Neural crest cell (in vitro differentiated cells): Measurements from ENCODE around the gene SHD. TPM values are rescaled to one million over a fixed set of nuclear protein-coding genes. Genes with fewer than 3 reads are reported as not detected.
"Not testable (repeated sequence)": the region's sequence is repeated elsewhere in the genome, so short reads cannot be mapped to it uniquely, and the experiment has no call there.

Experiments
- DNase-seq: peaks from one replicate; pipeline ENCODE4 v3.0.0; 2021; ENCODE audit warnings: low read depth, mixed read lengths, low spot score
- H3K27ac Mint-ChIP-seq: one replicate; pipeline ENCODE4 v1.8.0; 2021; ENCODE audit warnings: mild to moderate bottlenecking, mixed read lengths; ENCODE audit not compliant: unreplicated experiment
- H3K27me3 Mint-ChIP-seq: 2 replicates; pipeline ENCODE4 v1.8.0; 2021; ENCODE audit warnings: low read depth, mild to moderate bottlenecking, mixed read lengths
- H3K36me3 Mint-ChIP-seq: 2 replicates; pipeline ENCODE4 v1.8.0; 2021; ENCODE audit warnings: low read depth, mild to moderate bottlenecking, mixed read lengths
- H3K4me1 Mint-ChIP-seq: 2 replicates; pipeline ENCODE4 v1.8.0; 2021; ENCODE audit warnings: mixed read lengths
- H3K4me3 Mint-ChIP-seq: one replicate; pipeline ENCODE4 v1.8.0; 2021; ENCODE audit warnings: mild to moderate bottlenecking, mixed read lengths
- H3K9me3 Mint-ChIP-seq: 2 replicates; pipeline ENCODE4 v1.8.0; 2021; ENCODE audit warnings: mixed read lengths
- CTCF ChIP-seq: fragments of 200-600 bp; sonication (generic); conservative IDR thresholded peaks from 2 replicates; pipeline ENCODE4 v1.5.0; 2021; ENCODE audit warnings: antibody characterized with exemption, mild to moderate bottlenecking
- long read RNA-seq: library from polyadenylated mRNA; unstranded; transcript quantifications from one replicate; pipeline ENCODE4 v2.0.0, GENCODE V29; 2020
- total RNA-seq: library from RNA; stranded (reverse); gene quantifications from 2 replicates; pipeline ENCODE4 v1.2.1, GENCODE V29; 2021

Gene SHD
- 2.7 and 4.5 TPM in 2 replicates for total RNA-seq
- long read RNA-seq = 0 reads

GRCh38 chr19:4278419-4279266 lies at the start of gene SHD:
Gene SHD, plus strand, starts transcription at chr19:4279266. Its CDS starts 798 bp downstream, at chr19:4280064.
- H3K27me3 Mint-ChIP-seq = peaks cover 64% of the 10 kb centered on the region
- H3K4me3 Mint-ChIP-seq = peak within 1 kb of the TSS; percentile 78
- peak; percentile 26 for DNase-seq
- H3K9me3 Mint-ChIP-seq = no peaks in the 10 kb centered on the region
- H3K4me1 Mint-ChIP-seq = peaks cover 4% of the 10 kb centered on the region
- H3K27ac Mint-ChIP-seq = no peak within 1 kb of the TSS
- no peaks in the 10 kb centered on the region for H3K36me3 Mint-ChIP-seq
- no peak for TF ChIP-seq CTCF

- peaks cover 12% of the 10 kb centered on the region for H3K27me3 Mint-ChIP-seq
- H3K4me3 Mint-ChIP-seq, H3K36me3 Mint-ChIP-seq, DNase-seq, H3K4me1 Mint-ChIP-seq, H3K27ac Mint-ChIP-seq, H3K9me3 Mint-ChIP-seq: not testable (repeated sequence)
Observed at GRCh38 chr19:4230237-4230636, 48.8 kb upstream of the SHD start.

GRCh38 chr19:4231521-4231920 lies 47.5 kb upstream of the SHD start:
- not testable (repeated sequence) for H3K36me3 Mint-ChIP-seq, H3K4me1 Mint-ChIP-seq, H3K27ac Mint-ChIP-seq, H3K4me3 Mint-ChIP-seq, DNase-seq, H3K9me3 Mint-ChIP-seq
- peaks cover 14% of the 10 kb centered on the region for H3K27me3 Mint-ChIP-seq

- not testable (repeated sequence) for H3K4me1 Mint-ChIP-seq, H3K36me3 Mint-ChIP-seq
- peaks cover 20% of the 10 kb centered on the region for H3K27me3 Mint-ChIP-seq
Observed at GRCh38 chr19:4232139-4232538, 46.9 kb upstream of the SHD start.

GRCh38 chr19:4232614-4233281 lies 46.3 kb upstream of the SHD start:
- no peak for DNase-seq
- peaks cover 4% of the 10 kb centered on the region for H3K4me1 Mint-ChIP-seq
- peaks cover 20% of the 10 kb centered on the region for H3K27me3 Mint-ChIP-seq
- no peak for TF ChIP-seq CTCF
- H3K9me3 Mint-ChIP-seq = no peaks in the 10 kb centered on the region
- H3K4me3 Mint-ChIP-seq = no peak overlapping the region
- H3K27ac Mint-ChIP-seq = no peak overlapping the region
- no peaks in the 10 kb centered on the region for H3K36me3 Mint-ChIP-seq

More at GRCh38 chr19:4232139-4232538, 46.9 kb upstream of the SHD start:
- H3K4me3 Mint-ChIP-seq, DNase-seq, H3K27ac Mint-ChIP-seq, H3K9me3 Mint-ChIP-seq: not testable (repeated sequence)

- H3K9me3 Mint-ChIP-seq = no peaks in the 10 kb centered on the region
- H3K4me3 Mint-ChIP-seq = no peak overlapping the region
- no peaks in the 10 kb centered on the region for H3K36me3 Mint-ChIP-seq
- peak; percentile 74 for DNase-seq
- peaks cover 20% of the 10 kb centered on the region for H3K27me3 Mint-ChIP-seq
- no peak overlapping the region for H3K27ac Mint-ChIP-seq
- H3K4me1 Mint-ChIP-seq = peaks cover 4% of the 10 kb centered on the region
- TF ChIP-seq CTCF = peak; percentile 72
Observed at GRCh38 chr19:4233282-4233853, 45.7 kb upstream of the SHD start.
